SK-N-SH treated with all-trans-retinoic acid at 6 μM for 48 hours (cell line): ENCODE measurements around the gene SETSIP.

Experiments
- CSDC2 ChIP-seq: fragments of 250-450 bp; sonication (Bioruptor Pico); IDR thresholded peaks from 2 replicates; pipeline ENCODE4 v1.5.0; 2020; ENCODE audit warnings: mild to moderate bottlenecking, moderate library complexity
- GLIS3 ChIP-seq: fragments of 250-450 bp; sonication (Bioruptor Pico); IDR thresholded peaks from 2 replicates; pipeline ENCODE4 v1.5.0; 2020; ENCODE audit warnings: mild to moderate bottlenecking, moderate library complexity
- OSR1 ChIP-seq: fragments of 250-450 bp; sonication (Bioruptor Pico); IDR thresholded peaks from 2 replicates; pipeline ENCODE4 v1.8.0; 2022; ENCODE audit warnings: moderate library complexity, mild to moderate bottlenecking, inconsistent platforms
- PPARA ChIP-seq: fragments of 250-450 bp; sonication (Bioruptor Pico); IDR thresholded peaks from 2 replicates; pipeline ENCODE4 v1.5.0; 2020; ENCODE audit warnings: mild to moderate bottlenecking, borderline replicate concordance
- SNAI2 ChIP-seq: fragments of 250-450 bp; sonication (Bioruptor Pico); IDR thresholded peaks from 2 replicates; pipeline ENCODE4 v1.5.0; 2020; ENCODE audit warnings: mild to moderate bottlenecking, moderate library complexity
- TCF4 ChIP-seq: fragments of 250-450 bp; sonication (Bioruptor Pico); IDR thresholded peaks from 2 replicates; pipeline ENCODE4 v1.8.0; 2021; ENCODE audit warnings: mild to moderate bottlenecking, moderate library complexity, borderline replicate concordance
- ZC3H10 ChIP-seq: fragments of 250-450 bp; sonication (Bioruptor Pico); IDR thresholded peaks from 2 replicates; pipeline ENCODE4 v1.5.1; 2021; ENCODE audit warnings: mild to moderate bottlenecking, moderate library complexity
- ZFP3 ChIP-seq: fragments of 250-450 bp; sonication (Bioruptor Pico); IDR thresholded peaks from 2 replicates; pipeline ENCODE4 v1.5.0; 2020; ENCODE audit warnings: mild to moderate bottlenecking, moderate library complexity
- TF ChIP-seq, protein P1 (sequence below): fragments of 250-450 bp; sonication (Bioruptor Pico); IDR thresholded peaks from 2 replicates; pipeline ENCODE4 v1.5.1; 2020; ENCODE audit warnings: low read depth, mild to moderate bottlenecking, moderate library complexity
- TF ChIP-seq, protein P2 (sequence below): fragments of 250-450 bp; sonication (Bioruptor Pico); IDR thresholded peaks from 2 replicates; pipeline ENCODE4 v1.8.0; 2020; ENCODE audit warnings: mild to moderate bottlenecking, moderate library complexity, borderline replicate concordance
- TF ChIP-seq, protein P3 (sequence below): fragments of 250-450 bp; sonication (Bioruptor Pico); IDR thresholded peaks from 2 replicates; pipeline ENCODE4 v1.5.1; 2021; ENCODE audit warnings: mild to moderate bottlenecking, moderate library complexity

DNA sequence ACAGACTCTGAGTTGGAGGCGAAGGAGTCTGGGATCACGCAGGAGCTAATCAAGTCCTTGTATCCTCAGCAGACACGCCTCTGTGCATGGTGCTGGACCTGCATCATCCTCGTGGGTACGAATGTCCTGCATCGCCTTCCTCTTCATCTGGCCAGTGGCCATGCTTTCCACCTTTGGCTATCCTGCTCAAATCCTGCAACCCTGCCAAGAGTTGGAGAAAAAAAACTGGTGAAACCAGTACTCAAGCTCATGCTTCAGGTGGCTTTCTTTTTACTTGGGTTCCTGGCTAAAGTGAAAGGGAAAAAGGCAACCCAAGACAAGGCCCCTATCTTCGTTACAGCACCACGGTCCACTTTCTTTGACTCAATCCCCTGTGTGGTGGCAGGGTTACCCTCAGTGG, 8.9 kb downstream of the SETSIP start:
- TF ChIP-seq, protein P1, sequence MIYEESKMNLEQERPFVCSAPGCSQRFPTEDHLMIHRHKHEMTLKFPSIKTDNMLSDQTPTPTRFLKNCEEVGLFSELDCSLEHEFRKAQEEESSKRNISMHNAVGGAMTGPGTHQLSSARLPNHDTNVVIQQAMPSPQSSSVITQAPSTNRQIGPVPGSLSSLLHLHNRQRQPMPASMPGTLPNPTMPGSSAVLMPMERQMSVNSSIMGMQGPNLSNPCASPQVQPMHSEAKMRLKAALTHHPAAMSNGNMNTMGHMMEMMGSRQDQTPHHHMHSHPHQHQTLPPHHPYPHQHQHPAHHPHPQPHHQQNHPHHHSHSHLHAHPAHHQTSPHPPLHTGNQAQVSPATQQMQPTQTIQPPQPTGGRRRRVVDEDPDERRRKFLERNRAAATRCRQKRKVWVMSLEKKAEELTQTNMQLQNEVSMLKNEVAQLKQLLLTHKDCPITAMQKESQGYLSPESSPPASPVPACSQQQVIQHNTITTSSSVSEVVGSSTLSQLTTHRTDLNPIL: no peak
- TF ChIP-seq, protein P2, sequence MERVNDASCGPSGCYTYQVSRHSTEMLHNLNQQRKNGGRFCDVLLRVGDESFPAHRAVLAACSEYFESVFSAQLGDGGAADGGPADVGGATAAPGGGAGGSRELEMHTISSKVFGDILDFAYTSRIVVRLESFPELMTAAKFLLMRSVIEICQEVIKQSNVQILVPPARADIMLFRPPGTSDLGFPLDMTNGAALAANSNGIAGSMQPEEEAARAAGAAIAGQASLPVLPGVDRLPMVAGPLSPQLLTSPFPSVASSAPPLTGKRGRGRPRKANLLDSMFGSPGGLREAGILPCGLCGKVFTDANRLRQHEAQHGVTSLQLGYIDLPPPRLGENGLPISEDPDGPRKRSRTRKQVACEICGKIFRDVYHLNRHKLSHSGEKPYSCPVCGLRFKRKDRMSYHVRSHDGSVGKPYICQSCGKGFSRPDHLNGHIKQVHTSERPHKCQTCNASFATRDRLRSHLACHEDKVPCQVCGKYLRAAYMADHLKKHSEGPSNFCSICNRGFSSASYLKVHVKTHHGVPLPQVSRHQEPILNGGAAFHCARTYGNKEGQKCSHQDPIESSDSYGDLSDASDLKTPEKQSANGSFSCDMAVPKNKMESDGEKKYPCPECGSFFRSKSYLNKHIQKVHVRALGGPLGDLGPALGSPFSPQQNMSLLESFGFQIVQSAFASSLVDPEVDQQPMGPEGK (CRISPR knock-in tag): no peak
- no peak for TF ChIP-seq OSR1
- TF ChIP-seq SNAI2 (CRISPR knock-in tag): no peak
- no peak for TF ChIP-seq ZFP3 (CRISPR knock-in tag)
- TF ChIP-seq GLIS3 (CRISPR knock-in tag): no peak
- TF ChIP-seq, protein P3, sequence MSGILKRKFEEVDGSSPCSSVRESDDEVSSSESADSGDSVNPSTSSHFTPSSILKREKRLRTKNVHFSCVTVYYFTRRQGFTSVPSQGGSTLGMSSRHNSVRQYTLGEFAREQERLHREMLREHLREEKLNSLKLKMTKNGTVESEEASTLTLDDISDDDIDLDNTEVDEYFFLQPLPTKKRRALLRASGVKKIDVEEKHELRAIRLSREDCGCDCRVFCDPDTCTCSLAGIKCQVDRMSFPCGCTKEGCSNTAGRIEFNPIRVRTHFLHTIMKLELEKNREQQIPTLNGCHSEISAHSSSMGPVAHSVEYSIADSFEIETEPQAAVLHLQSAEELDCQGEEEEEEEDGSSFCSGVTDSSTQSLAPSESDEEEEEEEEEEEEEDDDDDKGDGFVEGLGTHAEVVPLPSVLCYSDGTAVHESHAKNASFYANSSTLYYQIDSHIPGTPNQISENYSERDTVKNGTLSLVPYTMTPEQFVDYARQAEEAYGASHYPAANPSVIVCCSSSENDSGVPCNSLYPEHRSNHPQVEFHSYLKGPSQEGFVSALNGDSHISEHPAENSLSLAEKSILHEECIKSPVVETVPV (CRISPR knock-in tag): no peak
- no peak for TF ChIP-seq PPARA (CRISPR knock-in tag)
- TF ChIP-seq CSDC2: no peak
- no peak for TF ChIP-seq ZC3H10 (CRISPR knock-in tag)
- TF ChIP-seq TCF4 (CRISPR knock-in tag): no peak
